Panc1 (cell line): Measurements from ENCODE around the gene NR0B2. TPM values are rescaled to one million over a fixed set of nuclear protein-coding genes. Genes with fewer than 3 reads are reported as not detected.
A peak's percentile ranks its signal among the peaks of the same experiment; 100 is the strongest.
"Not testable (repeated sequence)": the region's sequence is repeated elsewhere in the genome, so short reads cannot be mapped to it uniquely, and the experiment has no call there.

ENCODE experiments used
- ATAC-seq: fragments of 200-7000 bp; cut with Tn5 transposase; 2 replicates; pipeline ENCODE4 v1.9.1; 2020; ENCODE audit warnings: mild to moderate bottlenecking, moderate library complexity
- BruUV-seq: library from RNA; stranded (reverse); fragments of 400-500 nt; replicated peaks from 2 replicates; lab custom pipeline; 2021; lab: Mats Ljungman, UMichigan
- CTCF ChIA-PET: fragments of 300-600 bp; sonication (Branson Sonifier 250); formaldehyde crosslinking; loops from one replicate; lab custom pipeline; 2022; ENCODE audit warnings: antibody characterized with exemption; lab: Charles Lee
- POLR2A ChIA-PET: fragments of 300-600 bp; sonication (Branson Sonifier 250); formaldehyde crosslinking; loops from one replicate; lab custom pipeline; 2022; ENCODE audit warnings: antibody characterized with exemption; lab: Charles Lee
- DNase-seq: peaks from one replicate; pipeline ENCODE4 v3.0.0-alpha.2; 2010; ENCODE audit warnings: low read depth, low spot score
- H3K27ac ChIP-seq: 2 replicates; pipeline ENCODE4 v1.5.1; 2011; ENCODE audit warnings: mild to moderate bottlenecking, low read length, inconsistent platforms
- H3K27me3 ChIP-seq: fragments of 200-500 bp; sonication (Bioruptor generic); 2 replicates; pipeline ENCODE4 v1.6.0; 2014; ENCODE audit warnings: low read length, inconsistent platforms; ENCODE audit not compliant: control insufficient read depth, insufficient read depth
- H3K36me3 ChIP-seq: fragments of 200-500 bp; sonication (Bioruptor generic); 2 replicates; pipeline ENCODE4 v1.5.1; 2014; ENCODE audit warnings: inconsistent platforms, mild to moderate bottlenecking, low read length, moderate library complexity; ENCODE audit not compliant: control insufficient read depth, insufficient read depth
- H3K4me1 ChIP-seq: 2 replicates; pipeline ENCODE4 v1.5.1; 2011; ENCODE audit warnings: inconsistent platforms, mild to moderate bottlenecking, low read length, moderate library complexity; ENCODE audit not compliant: control insufficient read depth, insufficient read depth
- H3K4me3 ChIP-seq, 2 experiments: 2 replicates each; pipeline ENCODE4 v1.5.1; 2011 to 2012; ENCODE audit warnings: low read depth in 2 of 2, low read length in 2 of 2, mild to moderate bottlenecking in 2 of 2, inconsistent platforms in 1 of 2, moderate library complexity in 1 of 2
- H3K9me3 ChIP-seq: fragments of 200-500 bp; sonication (Bioruptor generic); 2 replicates; pipeline ENCODE4 v1.5.1; 2014; ENCODE audit warnings: low read depth, mild to moderate bottlenecking, inconsistent platforms, low read length, moderate library complexity; ENCODE audit not compliant: control insufficient read depth, insufficient read depth
- POLR2AphosphoS5 ChIP-seq: IDR thresholded peaks from 2 replicates; pipeline ENCODE4 v1.6.1; 2012; ENCODE audit warnings: mild to moderate bottlenecking, low read depth, low read length, moderate library complexity
- SIN3A ChIP-seq: IDR thresholded peaks from 2 replicates; pipeline ENCODE4 v1.6.1; 2012; ENCODE audit warnings: low read depth, mild to moderate bottlenecking, low read length, moderate library complexity, borderline replicate concordance; ENCODE audit not compliant: insufficient read depth
- TCF7L2 ChIP-seq: IDR thresholded peaks from 2 replicates; pipeline ENCODE4 v1.6.1; 2011; ENCODE audit warnings: mild to moderate bottlenecking, low read depth, low read length, inconsistent platforms
- in situ Hi-C: cut with HindIII; loops from 2 replicates; pipeline ENCODE4 v1.10.0; 2016; ENCODE audit warnings: low sequenced_read_pairs, low pct_unique_long_range_greater_than_20kb
- intact Hi-C: fragments of 100-400 bp; cut with micrococcal nuclease; formaldehyde crosslinking; loops from one replicate; pipeline ENCODE4 v1.10.0; 2022; ENCODE audit not compliant: unreplicated experiment
- total RNA-seq: library from RNA; stranded (reverse); gene quantifications from one replicate; pipeline ENCODE4 v1.2.1, GENCODE V29; 2021; ENCODE audit not compliant: unreplicated experiment
- TF ChIP-seq, protein P1 (sequence below): fragments of 450-650 bp; IDR thresholded peaks from 2 replicates; pipeline ENCODE4 v1.5.1; 2017; ENCODE audit warnings: mild to moderate bottlenecking
- TF ChIP-seq, protein P2 (sequence below), 2 experiments: IDR thresholded peaks; 2 replicates each; pipeline ENCODE4 v1.6.1; 2011 to 2012; ENCODE audit warnings: low read depth in 2 of 2, control low read depth in 1 of 2, low read length in 1 of 2, mild to moderate bottlenecking in 1 of 2, moderate library complexity in 1 of 2; ENCODE audit not compliant: insufficient read depth in 1 of 2

The NR0B2 gene
- total RNA-seq, 1 experiment from 2014 or later = 5.2 TPM

DNA sequence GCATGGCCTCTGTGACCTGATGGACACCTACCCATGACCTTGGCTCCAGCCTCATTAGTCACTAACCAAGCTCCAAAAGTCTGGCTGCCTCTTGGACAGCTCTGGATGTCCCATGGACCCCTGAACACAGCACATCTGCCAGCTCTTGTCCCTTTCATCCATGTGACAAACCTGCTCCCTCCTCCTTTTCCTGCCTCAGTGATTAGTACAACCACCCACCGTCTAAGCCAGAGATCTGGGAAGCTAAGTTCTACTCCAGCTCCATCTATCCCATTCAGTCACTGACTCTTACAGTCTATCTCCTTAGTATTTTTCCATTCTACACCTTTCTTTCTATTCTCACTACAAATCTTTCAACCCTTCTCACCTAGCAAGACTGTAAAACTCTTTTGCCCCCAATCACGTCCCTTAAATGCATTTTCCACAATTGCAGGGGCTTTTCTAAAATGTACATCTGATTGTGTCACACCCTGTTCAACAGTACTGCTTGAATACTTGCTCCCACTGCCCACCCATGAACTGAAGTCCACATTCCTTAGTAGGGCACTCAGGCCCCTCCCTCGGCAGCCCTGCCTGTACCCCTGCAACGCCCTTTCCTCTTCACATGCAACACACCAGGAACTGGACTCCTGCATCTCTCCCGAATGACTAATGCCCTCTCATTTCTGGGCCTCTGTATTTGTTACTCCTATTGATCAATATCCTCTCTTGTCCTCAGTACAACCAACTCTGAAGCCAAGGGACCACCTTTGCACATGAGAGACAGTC lies 30.9 kb downstream of the NR0B2 start:
- no peaks in the 10 kb centered on the region for H3K27me3 ChIP-seq
- no peaks in the 10 kb centered on the region for H3K9me3 ChIP-seq
- in situ Hi-C loops (no loop called here), intact Hi-C loops (no loop called here)
- POLR2A ChIA-PET = interaction anchor here (0.5 to 2.0 kb wide), 4 partner anchors 12 to 38 kb away, joined by 3 to 7 read pairs (median 4); partner anchors contain the start of gene GPATCH3
- no peak overlapping the region for H3K4me3 ChIP-seq
- no peak for TF ChIP-seq SIN3A
- no peak; the same call in 1 of the 2 replicates for TF ChIP-seq POLR2AphosphoS5
- TF ChIP-seq TCF7L2 = no peak
- TF ChIP-seq, protein P1, sequence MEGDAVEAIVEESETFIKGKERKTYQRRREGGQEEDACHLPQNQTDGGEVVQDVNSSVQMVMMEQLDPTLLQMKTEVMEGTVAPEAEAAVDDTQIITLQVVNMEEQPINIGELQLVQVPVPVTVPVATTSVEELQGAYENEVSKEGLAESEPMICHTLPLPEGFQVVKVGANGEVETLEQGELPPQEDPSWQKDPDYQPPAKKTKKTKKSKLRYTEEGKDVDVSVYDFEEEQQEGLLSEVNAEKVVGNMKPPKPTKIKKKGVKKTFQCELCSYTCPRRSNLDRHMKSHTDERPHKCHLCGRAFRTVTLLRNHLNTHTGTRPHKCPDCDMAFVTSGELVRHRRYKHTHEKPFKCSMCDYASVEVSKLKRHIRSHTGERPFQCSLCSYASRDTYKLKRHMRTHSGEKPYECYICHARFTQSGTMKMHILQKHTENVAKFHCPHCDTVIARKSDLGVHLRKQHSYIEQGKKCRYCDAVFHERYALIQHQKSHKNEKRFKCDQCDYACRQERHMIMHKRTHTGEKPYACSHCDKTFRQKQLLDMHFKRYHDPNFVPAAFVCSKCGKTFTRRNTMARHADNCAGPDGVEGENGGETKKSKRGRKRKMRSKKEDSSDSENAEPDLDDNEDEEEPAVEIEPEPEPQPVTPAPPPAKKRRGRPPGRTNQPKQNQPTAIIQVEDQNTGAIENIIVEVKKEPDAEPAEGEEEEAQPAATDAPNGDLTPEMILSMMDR = no peak
- TF ChIP-seq, protein P2, sequence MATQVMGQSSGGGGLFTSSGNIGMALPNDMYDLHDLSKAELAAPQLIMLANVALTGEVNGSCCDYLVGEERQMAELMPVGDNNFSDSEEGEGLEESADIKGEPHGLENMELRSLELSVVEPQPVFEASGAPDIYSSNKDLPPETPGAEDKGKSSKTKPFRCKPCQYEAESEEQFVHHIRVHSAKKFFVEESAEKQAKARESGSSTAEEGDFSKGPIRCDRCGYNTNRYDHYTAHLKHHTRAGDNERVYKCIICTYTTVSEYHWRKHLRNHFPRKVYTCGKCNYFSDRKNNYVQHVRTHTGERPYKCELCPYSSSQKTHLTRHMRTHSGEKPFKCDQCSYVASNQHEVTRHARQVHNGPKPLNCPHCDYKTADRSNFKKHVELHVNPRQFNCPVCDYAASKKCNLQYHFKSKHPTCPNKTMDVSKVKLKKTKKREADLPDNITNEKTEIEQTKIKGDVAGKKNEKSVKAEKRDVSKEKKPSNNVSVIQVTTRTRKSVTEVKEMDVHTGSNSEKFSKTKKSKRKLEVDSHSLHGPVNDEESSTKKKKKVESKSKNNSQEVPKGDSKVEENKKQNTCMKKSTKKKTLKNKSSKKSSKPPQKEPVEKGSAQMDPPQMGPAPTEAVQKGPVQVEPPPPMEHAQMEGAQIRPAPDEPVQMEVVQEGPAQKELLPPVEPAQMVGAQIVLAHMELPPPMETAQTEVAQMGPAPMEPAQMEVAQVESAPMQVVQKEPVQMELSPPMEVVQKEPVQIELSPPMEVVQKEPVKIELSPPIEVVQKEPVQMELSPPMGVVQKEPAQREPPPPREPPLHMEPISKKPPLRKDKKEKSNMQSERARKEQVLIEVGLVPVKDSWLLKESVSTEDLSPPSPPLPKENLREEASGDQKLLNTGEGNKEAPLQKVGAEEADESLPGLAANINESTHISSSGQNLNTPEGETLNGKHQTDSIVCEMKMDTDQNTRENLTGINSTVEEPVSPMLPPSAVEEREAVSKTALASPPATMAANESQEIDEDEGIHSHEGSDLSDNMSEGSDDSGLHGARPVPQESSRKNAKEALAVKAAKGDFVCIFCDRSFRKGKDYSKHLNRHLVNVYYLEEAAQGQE (IDR thresholded peaks at IDR 0.05; ENCODE audit: insufficient read depth in 1 of 2, low read depth in 2 of 2, low read length in 1 of 2) = no peak
- CTCF ChIA-PET = no interaction called here
- no peak for ATAC-seq
- BruUV-seq = TSS peak; percentile 48
- peaks cover 18% of the 10 kb centered on the region; the same call in 1 of the 2 replicates for H3K36me3 ChIP-seq
- no peak for DNase-seq
- H3K27ac ChIP-seq = no peak overlapping the region
- H3K4me1 ChIP-seq = no peaks in the 10 kb centered on the region

DNA sequence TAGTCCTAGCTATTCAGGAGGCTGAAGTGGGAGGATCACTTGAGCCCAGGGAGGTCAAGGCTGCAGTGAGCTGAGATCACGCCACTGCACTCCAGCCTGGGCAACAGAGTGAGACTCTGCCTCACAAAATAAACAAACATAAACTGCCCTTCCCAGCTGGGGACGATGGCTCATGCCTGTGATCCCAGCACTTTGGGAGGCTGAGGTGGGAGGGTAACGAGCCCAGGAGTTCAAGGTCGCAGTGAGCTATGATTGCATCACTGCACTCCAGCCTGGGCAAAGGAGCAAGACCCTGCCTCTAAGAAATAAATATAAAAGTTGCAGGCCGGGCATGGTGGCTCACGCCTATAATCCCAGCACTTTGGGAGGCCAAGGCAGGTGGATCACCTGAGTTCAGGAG lies 32.2 kb downstream of the NR0B2 start:
- BruUV-seq, H3K4me1 ChIP-seq, H3K27me3 ChIP-seq, H3K4me3 ChIP-seq, DNase-seq, in situ Hi-C loops, H3K27ac ChIP-seq, H3K9me3 ChIP-seq, intact Hi-C loops: not testable (repeated sequence)
- ChIA-PET POLR2A (interaction anchor here (0.6 to 2.0 kb wide), 4 partner anchors 19 to 217 kb away, joined by 3 to 7 read pairs (median 4); partner anchors contain the start of gene GPATCH3), CTCF (interaction anchor here (0.6 kb wide), 2 partner anchors 20 to 381 kb away, joined by 3 to 4 read pairs; no protein-coding TSS in a partner anchor)
- peak; percentile 72 for ATAC-seq
- peaks cover 17% of the 10 kb centered on the region; the same call in 1 of the 2 replicates for H3K36me3 ChIP-seq

DNA sequence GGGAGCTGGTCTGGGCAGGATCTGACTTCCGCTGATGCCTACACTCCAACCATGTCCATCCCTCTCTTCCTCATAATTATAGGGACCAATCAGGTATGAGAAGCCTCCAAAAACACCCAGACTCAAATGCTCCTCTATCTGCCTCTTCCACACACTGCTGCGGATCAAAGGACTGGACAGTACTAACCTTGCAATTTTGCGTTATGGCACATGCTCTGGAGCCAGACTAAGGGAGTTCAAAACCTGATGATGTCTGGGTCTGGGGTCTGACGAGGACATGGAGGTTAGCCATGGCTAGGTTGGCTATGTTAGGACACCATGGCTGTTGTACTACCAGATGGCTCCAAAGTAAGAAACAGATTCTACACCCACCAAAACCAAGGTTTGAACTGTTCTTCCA lies 34.0 kb downstream of the NR0B2 start:
- intact Hi-C loops (loop anchor here (5.0 kb wide), 1 partner anchor 277 kb away; no protein-coding TSS in a partner anchor), in situ Hi-C loops (no loop called here)
- H3K9me3 ChIP-seq = no peaks in the 10 kb centered on the region
- POLR2A ChIA-PET = no interaction called here
- H3K27me3 ChIP-seq = no peaks in the 10 kb centered on the region
- no peak for TF ChIP-seq SIN3A
- TF ChIP-seq POLR2AphosphoS5 = no peak
- no peak for TF ChIP-seq TCF7L2
- TF ChIP-seq, protein P1 = no peak
- TF ChIP-seq, protein P2 (IDR thresholded peaks at IDR 0.05; ENCODE audit: insufficient read depth in 1 of 2, low read depth in 2 of 2, low read length in 1 of 2) = no peak
- ATAC-seq (no peak), DNase-seq (no peak)
- no peak overlapping the region for H3K4me3 ChIP-seq
- CTCF ChIA-PET = no interaction called here
- no peaks in the 10 kb centered on the region for H3K4me1 ChIP-seq
- H3K27ac ChIP-seq = no peak overlapping the region
- no TSS peak for BruUV-seq
- H3K36me3 ChIP-seq = peaks cover 15% of the 10 kb centered on the region; the same call in 1 of the 2 replicates
